ELR (cell line): ENCODE data around the gene MAML3.

ENCODE experiments used
- DNase-seq: peaks from one replicate; pipeline ENCODE4 v3.0.0-alpha.2; 2015; ENCODE audit warnings: low read depth

MAML3 gene

GRCh38 chr4:140003876-140004548, 150.0 kb downstream of the MAML3 start:
- no peak for DNase-seq

- no peak for DNase-seq
Observed at GRCh38 chr4:140000232-140000631, 153.8 kb downstream of the MAML3 start.

- DNase-seq, result peak; percentile 93
Observed at GRCh38 chr4:139988863-139989765, 164.9 kb downstream of the MAML3 start.

- DNase-seq, result no peak
Observed at GRCh38 chr4:139987502-139987850, 166.5 kb downstream of the MAML3 start.

GRCh38 chr4:139986689-139987501, 167.1 kb downstream of the MAML3 start:
- DNase-seq, result no peak

- DNase-seq, result no peak
Observed at GRCh38 chr4:139986106-139986505, 167.9 kb downstream of the MAML3 start.

- no peak for DNase-seq
Observed at GRCh38 chr4:139985401-139985800, 168.6 kb downstream of the MAML3 start.

GRCh38 chr4:139984471-139984870, 169.5 kb downstream of the MAML3 start:
- no peak for DNase-seq

GRCh38 chr4:139978692-139979091, 175.3 kb downstream of the MAML3 start:
- no peak for DNase-seq

GRCh38 chr4:139977838-139978609, 176.0 kb downstream of the MAML3 start:
- DNase-seq, result no peak

- peak; percentile 16 for DNase-seq
Observed at GRCh38 chr4:139975830-139976272, 178.1 kb downstream of the MAML3 start.

GRCh38 chr4:139973616-139974015, 180.4 kb downstream of the MAML3 start:
- DNase-seq, result no peak

- peak; percentile 28 for DNase-seq
Observed at GRCh38 chr4:139973015-139973414, 181.0 kb downstream of the MAML3 start.

GRCh38 chr4:139972305-139972704, 181.7 kb downstream of the MAML3 start:
- peak; percentile 28 for DNase-seq

- DNase-seq, result no peak
Observed at GRCh38 chr4:139971111-139971510, 182.9 kb downstream of the MAML3 start.

GRCh38 chr4:139969635-139970266, 184.2 kb downstream of the MAML3 start:
- DNase-seq, result no peak

GRCh38 chr4:139968831-139969230, 185.2 kb downstream of the MAML3 start:
- DNase-seq, result no peak

GRCh38 chr4:139966383-139966782, 187.6 kb downstream of the MAML3 start:
- DNase-seq, result no peak

- no peak for DNase-seq
Observed at GRCh38 chr4:139965789-139966188, 188.2 kb downstream of the MAML3 start.

- no peak for DNase-seq
Observed at GRCh38 chr4:139963708-139964107, 190.3 kb downstream of the MAML3 start.

- DNase-seq, result no peak
Observed at GRCh38 chr4:139962130-139962684, 191.8 kb downstream of the MAML3 start.
